Globus pallidus (tissue), 1 donor: Measurements from ENCODE around the gene ROMO1.
"Not testable (repeated sequence)": the region's sequence is repeated elsewhere in the genome, so short reads cannot be mapped to it uniquely, and the experiment has no call there.

Experiments used
- DNase-seq: peaks from one replicate; pipeline ENCODE4 v3.0.0-alpha.2; 2015; ENCODE audit warnings: low spot score

Gene ROMO1

DNA sequence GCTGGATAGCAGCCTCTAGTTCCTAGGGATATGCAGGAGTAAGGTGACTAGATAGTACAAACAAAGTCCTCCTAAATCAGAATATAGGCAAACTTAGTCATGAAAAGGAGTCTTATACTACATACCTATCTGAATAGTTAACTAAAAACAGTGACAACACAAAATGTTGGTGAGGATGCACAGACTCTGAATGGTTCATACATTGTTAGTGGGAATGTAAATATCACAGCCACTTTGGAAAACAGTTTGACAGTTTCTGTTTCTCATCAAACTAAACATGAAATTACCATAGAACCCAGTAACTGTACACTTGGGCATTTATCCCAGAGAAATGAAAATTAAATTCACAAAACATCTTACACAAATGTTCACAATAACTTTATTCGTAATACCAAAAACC lies 17.2 kb upstream of the ROMO1 start:
- DNase-seq: no peak

DNA sequence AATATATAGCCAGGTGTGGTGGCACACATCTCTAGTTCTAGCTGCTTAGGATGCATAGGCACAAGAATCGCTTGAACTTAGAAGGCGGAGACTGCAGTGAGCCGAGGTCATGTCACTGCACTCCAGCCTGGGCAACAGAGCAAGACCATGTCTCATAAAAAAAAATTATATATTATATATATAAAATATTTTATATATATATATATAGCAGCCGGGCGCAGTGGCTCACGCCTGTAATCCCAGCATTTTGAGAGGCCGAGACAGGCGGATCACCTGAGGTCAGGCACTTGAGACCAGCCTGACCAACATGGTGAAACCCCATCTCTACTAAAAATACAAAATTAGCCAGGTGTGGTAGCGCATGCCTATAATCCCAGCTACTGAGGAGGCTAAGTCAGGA lies 13.8 kb upstream of the ROMO1 start:
- DNase-seq: not testable (repeated sequence)

DNA sequence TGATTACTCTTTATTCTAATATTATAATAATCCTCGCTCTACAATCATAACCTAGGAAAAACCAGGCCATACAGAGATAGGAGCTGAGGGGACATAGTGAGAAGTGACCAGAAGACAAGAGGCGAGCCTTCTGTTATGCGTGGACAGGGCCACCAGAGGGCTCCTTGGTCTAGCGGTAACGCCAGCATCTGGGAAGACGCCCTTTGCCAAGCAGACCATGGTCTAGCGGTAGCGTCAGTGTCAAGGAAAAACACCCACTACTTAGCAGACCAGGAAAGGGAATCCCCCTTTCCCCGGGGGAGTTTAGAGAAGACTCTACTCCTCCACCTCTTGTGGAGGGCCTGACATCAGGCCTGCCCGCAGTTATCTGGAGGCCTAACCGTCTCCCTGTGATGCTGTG lies 12.3 kb upstream of the ROMO1 start:
- DNase-seq: not testable (repeated sequence)

DNA sequence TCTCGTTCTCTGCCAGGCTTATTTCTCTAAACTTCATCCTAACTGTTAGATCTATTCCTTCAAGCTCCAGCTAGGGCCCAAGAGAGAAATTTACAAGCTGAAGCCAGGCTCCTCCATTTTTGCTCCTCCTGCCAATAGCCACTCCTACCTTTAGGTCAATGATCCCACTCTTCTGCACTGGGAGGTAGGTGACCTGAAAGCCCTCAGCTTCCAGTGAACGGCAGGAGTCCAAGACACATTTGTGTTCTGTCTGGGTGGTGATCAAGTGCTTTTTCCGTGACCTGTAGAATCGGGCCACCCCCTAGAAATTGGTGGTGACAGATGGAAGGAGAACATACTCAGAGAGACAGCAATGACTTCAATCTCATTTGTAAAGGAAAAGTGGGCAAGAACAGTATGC lies 8.9 kb upstream of the ROMO1 start:
- no peak for DNase-seq

DNA sequence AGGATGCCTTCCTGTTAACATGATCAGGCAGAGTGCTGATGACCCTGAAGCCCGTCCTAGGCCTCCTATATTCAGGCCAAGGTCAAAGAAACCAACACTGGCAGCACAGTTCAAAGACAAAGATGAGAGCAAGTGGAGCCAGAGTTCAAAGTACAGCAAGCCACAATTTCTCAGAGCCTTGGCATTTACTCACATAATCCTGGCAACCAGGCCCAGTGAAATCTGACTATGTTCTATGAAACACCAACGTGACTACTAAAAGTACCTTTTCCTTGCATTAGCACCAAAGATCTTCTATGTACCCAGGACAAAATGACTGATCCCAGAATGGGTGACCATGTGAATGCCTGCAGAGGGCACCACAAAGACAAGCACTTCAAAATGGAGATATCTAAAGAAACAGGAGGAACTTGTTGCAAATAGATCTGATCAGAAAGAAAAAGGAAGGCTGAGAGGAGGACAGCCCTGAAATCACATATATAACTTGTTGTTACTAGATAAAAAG lies 3.9 kb upstream of the ROMO1 start:
- no peak for DNase-seq

DNA sequence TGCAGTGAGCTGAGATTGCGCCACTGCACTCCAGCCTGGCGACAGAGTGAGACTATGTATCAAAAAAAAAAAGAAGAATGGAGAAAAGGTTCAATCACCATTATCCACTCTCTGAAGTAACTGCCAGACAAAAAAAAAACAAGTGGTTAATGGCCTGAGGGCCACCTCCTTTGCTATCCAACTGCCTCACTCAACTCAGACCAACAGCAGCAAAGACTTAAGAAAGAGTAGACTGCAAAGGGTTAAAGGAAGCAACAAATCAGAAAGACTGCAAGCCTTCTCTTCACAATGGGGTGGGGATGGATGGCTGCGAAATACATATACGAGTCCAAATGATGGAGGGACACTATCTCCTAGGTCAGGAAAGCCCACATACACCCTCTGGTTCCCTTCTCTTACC lies 3.2 kb upstream of the ROMO1 start:
- DNase-seq: no peak

DNA sequence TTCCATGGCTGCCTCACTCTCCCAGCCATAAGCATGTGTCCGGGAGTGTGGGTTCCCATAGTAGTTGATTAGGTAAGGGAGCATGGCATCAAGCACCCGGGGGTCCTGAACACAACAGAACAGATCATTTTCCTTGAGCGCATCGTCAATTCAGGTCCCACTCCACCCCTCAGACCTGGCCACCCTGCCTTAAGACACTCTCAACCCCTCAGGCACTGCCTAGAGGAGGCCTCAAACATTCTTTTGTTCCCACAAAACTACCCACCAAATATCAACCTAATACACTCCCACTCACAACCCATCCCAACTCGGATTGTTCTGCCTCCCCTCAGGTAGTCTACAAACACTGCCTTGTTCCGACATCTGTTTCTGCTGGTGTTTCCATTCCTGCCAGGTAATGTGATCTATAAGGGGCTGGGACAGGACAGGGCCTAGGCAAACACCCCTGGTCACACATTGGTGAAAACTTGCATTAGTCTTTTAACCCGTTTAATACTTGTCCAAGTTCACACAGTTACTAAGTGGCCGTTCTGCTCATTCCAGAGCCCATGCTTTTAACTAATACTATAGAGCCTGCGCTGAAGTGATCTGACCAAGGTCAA lies 1.4 kb upstream of the ROMO1 start:
- DNase-seq: no peak

DNA sequence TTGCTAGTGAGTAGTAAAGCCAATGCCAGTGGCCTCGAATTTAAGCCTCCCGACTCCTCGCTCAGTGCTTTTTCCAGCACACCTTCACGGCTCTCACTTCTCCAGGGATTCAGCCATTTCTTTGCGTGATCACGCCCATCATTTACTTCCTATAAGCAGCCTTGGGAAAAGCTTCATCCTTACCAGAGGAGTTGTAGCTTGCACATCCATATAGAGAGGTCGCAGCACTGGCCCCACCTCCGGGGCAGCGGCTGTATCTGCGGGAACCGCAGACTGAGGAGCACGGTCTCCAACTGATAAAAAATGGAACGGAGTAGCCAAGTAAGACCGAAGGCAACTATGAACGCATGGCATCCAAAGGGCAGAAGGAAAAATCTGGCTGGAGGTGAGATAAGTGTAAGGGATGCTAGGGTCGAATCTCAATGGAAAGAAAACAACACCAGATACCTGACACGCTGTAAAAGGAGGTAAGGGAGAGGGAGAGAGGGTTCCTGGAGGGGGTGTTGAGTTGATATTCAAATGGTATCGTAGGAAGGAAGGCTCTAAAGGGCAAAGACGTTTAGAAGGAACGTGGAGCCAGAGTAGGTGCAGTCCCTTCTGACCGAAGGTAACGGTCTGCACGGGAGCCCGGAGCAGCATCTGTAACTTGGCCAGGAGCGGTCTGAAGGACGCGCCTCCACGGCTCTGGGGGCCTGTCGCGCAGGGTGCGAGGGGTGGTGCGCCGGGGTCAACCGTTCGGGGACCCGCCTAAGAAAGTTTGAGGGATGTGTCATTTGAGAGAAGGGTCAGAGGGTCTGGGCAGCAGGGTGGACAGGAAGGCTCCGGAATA lies 693 bp upstream of the ROMO1 start:
- DNase-seq: no peak

DNA sequence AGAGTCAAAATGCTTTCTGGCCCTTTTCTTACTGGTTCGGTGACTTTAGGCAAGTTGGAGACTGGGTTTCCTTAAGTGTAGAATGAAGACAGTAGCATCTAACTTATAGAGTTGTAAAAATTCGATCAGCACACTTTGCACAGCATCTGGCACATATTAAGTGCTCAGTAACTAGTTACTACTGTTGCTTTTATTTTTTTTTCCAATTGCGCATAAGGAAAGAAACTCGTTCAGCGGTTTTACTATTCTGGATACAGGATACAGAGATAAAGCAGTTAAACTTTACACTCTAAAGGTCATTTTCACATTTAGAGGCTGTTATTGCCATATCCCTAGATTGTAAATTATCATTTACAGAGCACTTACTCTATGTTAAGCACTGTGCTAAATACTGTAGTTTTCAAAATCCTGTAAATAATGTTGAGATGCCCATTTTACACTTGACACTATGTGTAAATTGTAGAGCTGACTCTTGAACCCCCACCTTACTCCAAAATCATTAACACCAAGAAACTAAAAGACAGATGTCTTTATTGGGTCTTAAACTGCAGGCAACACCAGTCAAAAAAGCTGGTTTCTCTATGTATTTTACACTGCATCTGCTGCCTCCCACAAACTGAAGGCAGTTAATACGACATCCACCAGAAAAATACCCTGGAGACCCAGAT lies 886 bp downstream of the ROMO1 start:
- no peak for DNase-seq

DNA sequence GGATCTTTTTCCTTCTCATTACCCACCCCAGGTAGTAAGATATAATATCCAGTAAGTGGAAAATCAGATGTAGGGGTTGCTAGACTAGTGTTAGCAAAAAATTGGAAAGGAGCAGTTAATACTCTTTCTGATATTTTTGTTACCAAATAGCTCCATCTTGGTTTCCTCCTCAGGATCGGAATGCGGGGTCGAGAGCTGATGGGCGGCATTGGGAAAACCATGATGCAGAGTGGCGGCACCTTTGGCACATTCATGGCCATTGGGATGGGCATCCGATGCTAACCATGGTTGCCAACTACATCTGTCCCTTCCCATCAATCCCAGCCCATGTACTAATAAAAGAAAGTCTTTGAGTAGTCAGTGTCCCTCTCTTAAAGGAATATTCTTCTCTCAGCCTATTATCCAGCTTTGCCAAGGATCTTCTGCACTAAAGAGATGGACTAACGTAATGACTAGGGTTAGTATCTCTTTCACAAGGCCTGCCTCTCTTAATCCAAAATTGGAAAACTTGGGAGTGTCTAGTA lies 1.5 kb downstream of the ROMO1 start:
- no peak for DNase-seq

DNA sequence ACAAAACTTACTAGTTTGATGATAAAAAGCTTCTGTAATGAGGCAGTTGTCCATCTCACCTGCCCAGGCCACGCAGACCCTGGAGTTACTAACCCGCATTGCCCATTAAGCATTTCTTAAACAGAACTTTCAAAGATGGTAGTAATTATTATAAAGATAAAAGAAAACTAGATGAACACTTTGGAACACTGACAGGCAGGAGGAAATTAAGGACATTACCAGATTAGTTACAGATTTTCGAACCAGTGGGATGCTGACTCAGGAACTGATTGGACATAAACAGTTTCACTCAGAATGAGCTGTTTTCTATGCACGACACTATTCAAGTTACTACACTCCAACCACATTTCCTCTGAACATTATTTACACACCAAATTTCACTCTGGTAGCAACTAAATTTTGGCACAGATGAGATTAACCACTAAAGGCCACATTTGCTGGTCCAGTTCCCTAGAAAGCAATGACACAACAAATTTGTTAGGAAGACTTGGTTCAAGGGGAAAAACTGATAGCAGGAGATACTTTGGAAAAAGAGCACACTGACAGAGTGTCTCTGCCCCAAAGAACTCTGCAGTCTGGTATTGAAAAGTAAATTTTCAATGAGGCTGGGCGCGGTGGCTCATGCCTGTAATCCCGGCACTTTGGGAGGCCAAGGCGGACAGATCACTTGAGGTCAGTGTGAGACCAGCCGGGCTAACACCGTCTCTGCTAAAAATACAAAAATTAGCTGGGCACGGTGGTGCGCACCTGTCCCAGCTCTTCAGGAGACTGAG lies 3.0 kb downstream of the ROMO1 start:
- no peak for DNase-seq

DNA sequence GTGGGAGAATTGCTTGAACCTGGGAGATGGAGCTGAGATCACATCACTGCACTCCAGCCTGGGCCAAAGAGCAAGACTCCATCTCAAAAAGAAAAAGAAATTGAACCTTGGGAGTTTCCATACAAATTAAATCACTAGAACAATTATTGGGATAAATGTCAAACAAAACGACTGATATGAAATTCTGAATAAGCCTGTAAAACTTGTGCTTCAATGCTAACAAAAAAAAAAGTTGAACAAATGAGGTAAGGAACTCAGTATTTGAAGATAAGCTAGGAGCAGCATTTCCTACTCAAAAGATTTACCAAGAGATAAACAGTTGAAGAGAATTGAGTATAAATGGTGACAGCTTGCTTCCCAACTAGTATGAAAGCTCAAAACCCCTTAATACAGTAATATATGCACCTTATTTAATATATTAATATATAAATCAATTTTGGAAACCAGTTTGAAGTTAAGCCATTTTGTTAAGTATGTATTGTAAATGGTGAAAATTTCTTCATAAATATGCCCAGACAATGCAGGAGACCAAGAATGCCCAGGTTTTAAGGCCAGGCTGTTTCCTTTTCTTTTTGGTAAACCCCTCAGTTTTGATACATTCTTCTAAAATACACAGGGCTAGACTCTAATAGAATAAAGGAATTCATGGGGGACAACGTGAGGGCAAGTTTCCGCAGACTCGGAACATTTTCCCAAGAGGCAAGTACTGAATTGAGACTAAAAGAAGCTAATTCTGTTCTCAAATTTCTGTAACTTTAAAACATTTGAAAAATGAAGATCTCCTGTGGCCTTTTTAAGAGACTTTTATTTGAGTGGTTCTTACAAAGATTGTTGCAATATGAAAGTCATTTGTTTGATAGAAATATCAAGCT lies 3.9 kb downstream of the ROMO1 start:
- DNase-seq: no peak

DNA sequence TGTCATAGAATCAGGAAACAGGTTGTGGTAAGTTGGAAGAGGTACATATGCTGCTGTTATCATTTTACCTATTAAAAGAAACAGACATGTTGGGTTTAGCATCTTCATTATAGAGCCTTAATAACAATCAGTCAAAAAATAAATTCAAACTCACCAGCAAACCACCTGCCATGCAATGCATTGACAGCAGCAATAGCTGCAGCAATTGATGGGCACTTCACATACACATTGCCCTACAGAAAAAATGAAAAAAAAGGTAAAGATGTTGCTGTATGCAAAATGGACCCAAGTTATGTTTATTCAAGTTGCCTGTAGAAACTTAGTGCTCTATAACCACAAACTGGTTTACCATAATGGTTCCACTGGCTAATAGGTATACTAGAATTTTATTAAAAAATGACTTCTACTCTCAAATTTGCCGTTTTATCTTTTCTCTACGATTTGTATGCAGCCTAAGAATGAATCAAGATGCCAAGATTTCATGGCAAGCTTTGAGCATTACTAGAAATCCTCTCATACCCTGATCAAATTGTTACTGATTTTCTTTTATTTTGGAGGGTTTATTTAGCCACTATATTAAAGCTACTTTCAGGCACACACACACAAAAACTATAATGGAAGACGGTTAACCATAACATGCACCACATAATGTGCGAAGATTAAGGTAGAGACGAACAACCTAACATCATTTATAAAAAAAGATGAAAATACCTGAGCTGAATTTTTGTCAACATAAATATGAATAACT lies 5.5 kb downstream of the ROMO1 start:
- DNase-seq: no peak

DNA sequence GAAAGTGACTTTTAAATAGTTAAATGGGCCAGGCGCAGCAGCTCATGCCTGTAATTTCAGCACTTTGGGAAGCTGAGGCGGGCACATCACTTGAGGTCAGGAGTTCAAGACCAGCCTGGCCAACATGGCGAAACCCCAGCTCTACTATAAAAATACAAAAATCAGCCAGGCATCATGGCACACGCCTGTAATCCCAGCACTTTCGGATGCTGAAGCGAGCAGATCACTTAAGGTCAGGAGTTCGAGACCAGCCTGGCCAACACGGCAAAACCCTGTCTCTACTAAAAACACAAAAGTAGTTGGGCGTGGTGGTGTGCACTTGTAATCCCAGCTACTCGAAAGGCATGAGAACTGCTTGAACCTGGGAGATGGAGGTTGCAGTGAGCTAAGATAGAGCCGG lies 6.7 kb downstream of the ROMO1 start:
- DNase-seq: not testable (repeated sequence)

DNA sequence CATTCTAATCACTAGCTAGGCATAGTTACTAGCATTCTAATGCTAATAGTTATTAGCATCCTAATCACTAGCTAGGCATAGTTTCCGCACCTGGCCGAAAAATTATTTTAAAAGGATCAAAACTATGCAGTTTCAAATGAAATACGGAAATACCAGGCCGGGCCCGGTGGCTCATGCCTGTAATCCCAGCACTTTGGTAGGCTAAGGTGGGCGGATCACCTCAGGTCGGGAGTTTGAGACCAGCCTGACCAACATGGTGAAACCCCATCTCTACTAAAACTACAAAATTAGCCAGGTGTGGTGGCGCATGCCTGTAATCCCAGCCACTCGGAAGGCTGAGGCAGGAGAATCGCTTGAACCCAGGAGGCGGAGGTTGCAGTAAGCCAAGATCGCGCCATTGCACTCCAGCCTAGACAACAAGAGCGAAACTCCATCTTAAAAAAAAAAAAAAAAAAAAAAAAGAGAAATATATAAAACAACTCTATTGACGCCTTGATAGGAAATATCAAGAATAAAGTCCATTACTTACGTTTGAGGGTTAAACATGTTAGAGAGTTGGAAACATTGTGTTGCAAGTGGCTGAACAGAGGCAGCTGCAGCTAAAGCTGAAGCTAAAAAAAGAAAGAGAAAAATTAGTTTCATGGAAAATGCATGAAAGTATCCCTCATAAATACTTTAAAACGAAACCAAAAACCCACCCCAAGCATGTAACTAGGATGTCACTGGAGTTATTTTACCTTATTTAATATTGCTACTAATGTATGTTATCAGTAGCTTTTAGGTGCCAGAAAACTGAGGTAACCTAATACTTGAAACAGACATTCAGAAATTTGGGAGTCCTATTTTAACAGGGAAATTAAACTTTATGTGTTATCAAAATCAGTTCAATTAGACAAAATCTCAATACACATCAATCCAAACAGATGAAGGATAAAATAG lies 7.7 kb downstream of the ROMO1 start:
- not testable (repeated sequence) for DNase-seq

DNA sequence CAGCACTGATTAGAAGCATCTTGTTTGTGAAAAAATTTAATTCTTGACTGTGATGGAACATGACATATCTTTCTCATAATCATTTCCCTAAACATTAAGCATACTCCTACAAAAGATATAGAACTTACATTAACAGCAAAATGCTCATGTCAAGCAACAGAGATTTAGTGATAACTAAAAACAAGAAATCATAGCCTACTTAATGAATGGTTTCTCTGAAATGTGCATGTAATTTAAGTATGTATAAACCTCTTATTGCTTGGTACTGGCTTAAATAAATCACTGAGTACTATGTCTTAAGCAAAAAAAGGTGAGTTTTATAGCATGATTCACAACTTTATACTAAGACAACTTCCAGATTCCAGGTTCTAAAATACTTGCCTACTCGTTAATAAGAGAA lies 9.3 kb downstream of the ROMO1 start:
- DNase-seq: no peak

DNA sequence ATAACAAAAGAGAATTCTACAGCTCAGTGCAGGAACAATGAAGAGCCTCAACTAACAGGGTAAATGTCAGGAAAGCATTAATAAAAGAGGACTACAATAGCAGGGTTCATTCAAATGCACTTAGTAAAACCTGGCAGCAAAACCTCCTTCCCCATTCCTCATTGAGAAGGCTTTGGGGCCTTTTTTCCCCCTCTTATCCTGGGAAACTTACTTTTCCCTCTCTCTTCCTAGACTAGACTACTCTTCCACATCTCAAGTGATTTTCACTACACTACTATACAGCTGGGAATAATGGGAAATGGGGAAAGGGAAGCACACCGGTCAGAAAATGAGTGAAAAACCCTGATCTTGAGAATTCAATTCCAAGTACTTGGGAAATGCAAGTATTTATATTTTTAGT lies 10.1 kb downstream of the ROMO1 start:
- no peak for DNase-seq

DNA sequence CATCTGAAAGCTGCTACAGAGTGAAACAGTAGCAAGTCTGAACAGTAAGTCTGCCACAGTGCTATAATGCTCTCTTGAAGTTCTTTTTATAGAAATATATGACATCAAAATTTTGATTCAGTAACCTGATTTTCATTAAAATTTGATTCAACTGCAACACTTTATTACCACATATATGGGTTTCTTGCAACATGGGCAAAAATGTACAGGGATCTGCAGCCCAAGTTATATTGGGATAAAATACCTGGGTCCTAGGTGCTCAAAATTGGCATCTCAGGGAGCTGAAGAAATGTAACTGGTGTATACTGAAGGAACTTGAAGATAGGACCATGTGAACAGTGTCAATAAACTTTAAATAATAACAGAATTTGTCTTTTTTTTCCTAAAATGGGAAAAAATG lies 10.8 kb downstream of the ROMO1 start:
- no peak for DNase-seq

DNA sequence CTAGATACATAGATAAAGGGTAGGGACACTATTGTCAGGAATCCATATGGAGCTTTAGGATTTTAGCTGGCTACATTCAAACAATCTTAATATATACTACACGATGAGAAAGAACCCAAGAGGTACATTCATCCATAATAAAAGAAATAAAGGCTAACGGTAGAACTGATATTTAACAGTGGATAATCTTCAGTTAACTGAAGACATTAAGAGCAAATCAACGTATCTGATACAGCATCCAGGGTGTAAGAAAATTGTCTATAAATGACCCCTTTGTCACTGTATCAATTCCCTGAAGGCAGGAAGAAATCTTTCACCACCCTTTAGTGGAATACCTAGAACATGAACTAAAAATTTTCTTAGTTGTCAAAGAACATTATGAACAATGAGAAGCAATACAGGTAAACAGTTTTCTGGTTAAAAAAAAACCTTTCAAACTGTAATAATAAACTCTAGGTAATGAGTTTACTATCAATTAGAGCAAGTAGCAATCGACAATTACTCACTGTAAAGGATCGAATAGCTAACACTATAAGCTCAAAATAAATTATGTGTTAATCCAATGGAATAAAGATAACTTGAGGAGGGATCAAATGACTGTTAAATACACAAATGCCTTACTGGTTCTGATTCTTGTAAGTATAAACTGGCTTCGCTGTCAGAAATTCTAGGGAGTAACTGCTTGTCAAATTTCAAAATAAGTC lies 11.8 kb downstream of the ROMO1 start:
- DNase-seq: no peak
